KBM-7 (cell line): Measurements from ENCODE around the gene SIPA1L2.
"Not testable (repeated sequence)": the region's sequence is repeated elsewhere in the genome, so short reads cannot be mapped to it uniquely, and the experiment has no call there.

Experiments
- DNase-seq: peaks from one replicate; pipeline ENCODE4 v3.0.0-alpha.2; 2015
- in situ Hi-C: fragments of 300-500 bp; cut with MboI; formaldehyde crosslinking; loops from 2 replicates; pipeline ENCODE4 v1.14.3; 2020; ENCODE audit warnings: low sequenced_read_pairs, low pct_unique_long_range_greater_than_20kb, mixed read lengths

SIPA1L2 gene

GRCh38 chr1:232622981-232623380, 7.0 kb downstream of the SIPA1L2 start:
- in situ Hi-C loops, result no loop called here
- DNase-seq, result no peak

GRCh38 chr1:232622378-232622777, 7.6 kb downstream of the SIPA1L2 start:
- DNase-seq, result no peak
- in situ Hi-C loops, result no loop called here

- no peak for DNase-seq
- in situ Hi-C loops, result no loop called here
These were observed 8.9 kb downstream of the SIPA1L2 start for GRCh38 chr1:232621050-232621449.

GRCh38 chr1:232620356-232620969, 9.5 kb downstream of the SIPA1L2 start:
- DNase-seq, result peak; percentile 43
- in situ Hi-C loops, result no loop called here

GRCh38 chr1:232617237-232617636, 12.7 kb downstream of the SIPA1L2 start:
- in situ Hi-C loops, result no loop called here
- no peak for DNase-seq

- in situ Hi-C loops, result no loop called here
- DNase-seq, result no peak
These were observed 14.6 kb downstream of the SIPA1L2 start for GRCh38 chr1:232615306-232615800.

- DNase-seq, result no peak
- in situ Hi-C loops, result no loop called here
These were observed 15.1 kb downstream of the SIPA1L2 start for GRCh38 chr1:232614811-232615210.

GRCh38 chr1:232613752-232614381, 16.1 kb downstream of the SIPA1L2 start:
- in situ Hi-C loops, result no loop called here
- DNase-seq, result no peak

GRCh38 chr1:232612836-232613235, 17.1 kb downstream of the SIPA1L2 start:
- in situ Hi-C loops, DNase-seq: not testable (repeated sequence)

- in situ Hi-C loops, result no loop called here
- no peak for DNase-seq
These were observed 18.1 kb downstream of the SIPA1L2 start for GRCh38 chr1:232611834-232612233.

- DNase-seq, result peak; percentile 57
- in situ Hi-C loops, result not testable (repeated sequence)
These were observed 18.8 kb downstream of the SIPA1L2 start for GRCh38 chr1:232610902-232611745.

GRCh38 chr1:232610192-232610901, 19.6 kb downstream of the SIPA1L2 start:
- no peak for DNase-seq
- in situ Hi-C loops, result no loop called here

GRCh38 chr1:232608427-232608826, 21.5 kb downstream of the SIPA1L2 start:
- in situ Hi-C loops, result no loop called here
- DNase-seq, result no peak

GRCh38 chr1:232602622-232603021, 27.3 kb downstream of the SIPA1L2 start:
- DNase-seq, result no peak
- in situ Hi-C loops, result no loop called here

- DNase-seq, result no peak
- in situ Hi-C loops, result no loop called here
These were observed 29.3 kb downstream of the SIPA1L2 start for GRCh38 chr1:232600424-232601258.

- in situ Hi-C loops, result no loop called here
These were observed 30.5 kb downstream of the SIPA1L2 start for GRCh38 chr1:232599178-232600041.

GRCh38 chr1:232598837-232599177, 31.1 kb downstream of the SIPA1L2 start:
- no peak for DNase-seq
- in situ Hi-C loops, result no loop called here

More at GRCh38 chr1:232599178-232600041, 30.5 kb downstream of the SIPA1L2 start:
- DNase-seq, result no peak

GRCh38 chr1:232598133-232598532, 31.8 kb downstream of the SIPA1L2 start:
- in situ Hi-C loops, result no loop called here
- no peak for DNase-seq
